Measurements from ENCODE around the gene CERS5. TPM values are rescaled to one million over a fixed set of nuclear protein-coding genes. Genes with fewer than 3 reads are reported as not detected.

CERS5 gene
- total and polyA plus RNA-seq, 5 experiments from 2014 or later: 31.0 to 55.7 (median 45.0) TPM

- POLR2A ChIA-PET: interaction anchor here (0.6 to 0.7 kb wide), 3 partner anchors 14 to 32 kb away, joined by 3 to 4 read pairs (median 3); no protein-coding TSS in a partner anchor
- Mint-ChIP-seq H3K36me3 (no peaks in the 10 kb centered on the region), H3K4me1 (peaks cover 5 to 24% (median 15%) of the 10 kb centered on the region in 4 donors), H3K4me3 (no peak overlapping the region), H3K27me3 (peaks cover 0 to 9% (median 0%) of the 10 kb centered on the region in 5 donors), H3K27ac (no peak overlapping the region), H3K9me3 (no peaks in the 10 kb centered on the region)
- no peak for DNase-seq
- no peak for ATAC-seq
These were observed 59.5 kb downstream of the CERS5 start for GRCh38 chr12:50107416-50108268.

- H3K27me3 Mint-ChIP-seq: peaks cover 0 to 9% (median 0%) of the 10 kb centered on the region in 5 donors
- peak overlapping the region in 1 of 10 donors; percentile 4 for H3K4me3 Mint-ChIP-seq
- no peaks in the 10 kb centered on the region for H3K9me3 Mint-ChIP-seq
- ATAC-seq (no peak), DNase-seq (no peak)
- H3K4me1 Mint-ChIP-seq: peaks cover 5 to 20% (median 14%) of the 10 kb centered on the region in 4 donors
- POLR2A ChIA-PET: no interaction called here
- peaks cover 0 to under 1% (median 0%) of the 10 kb centered on the region in 3 donors for H3K36me3 Mint-ChIP-seq
- peak overlapping the region in 1 of 10 donors; percentile 7 for H3K27ac Mint-ChIP-seq
These were observed 60.3 kb downstream of the CERS5 start for GRCh38 chr12:50106907-50107306.

GRCh38 chr12:50105913-50106450, 61.2 kb downstream of the CERS5 start:
- DNase-seq (no peak), ATAC-seq (no peak)
- H3K27me3 Mint-ChIP-seq: peaks cover 0 to 9% (median 0%) of the 10 kb centered on the region in 5 donors
- POLR2A ChIA-PET: no interaction called here
- peak overlapping the region in 1 of 10 donors; percentile 82 for H3K27ac Mint-ChIP-seq
- H3K4me1 Mint-ChIP-seq: peaks cover 3 to 12% (median 8%) of the 10 kb centered on the region in 4 donors
- no peaks in the 10 kb centered on the region for H3K9me3 Mint-ChIP-seq
- peaks cover 0 to 10% (median 0%) of the 10 kb centered on the region in 3 donors for H3K36me3 Mint-ChIP-seq
- H3K4me3 Mint-ChIP-seq: no peak overlapping the region

GRCh38 chr12:50104417-50105366, 62.5 kb downstream of the CERS5 start:
- DNase-seq: no peak
- Mint-ChIP-seq H3K4me1 (peaks cover 0 to 6% (median 2%) of the 10 kb centered on the region in 4 donors), H3K27me3 (peaks cover 0 to 9% (median 0%) of the 10 kb centered on the region in 5 donors), H3K36me3 (peaks cover 0 to 22% (median under 1%) of the 10 kb centered on the region in 3 donors), H3K9me3 (no peaks in the 10 kb centered on the region), H3K27ac (peak overlapping the region in 1 of 10 donors; percentile 22), H3K4me3 (no peak overlapping the region)
- POLR2A ChIA-PET: interaction anchor here (0.9 to 1.8 kb wide), 2 partner anchors 15 to 20 kb away, joined by 3 to 4 read pairs; partner anchors contain the start of gene SMARCD1
- no peak for ATAC-seq

GRCh38 chr12:50103767-50104321, 63.3 kb downstream of the CERS5 start, which contains the start of gene GPD1:
Gene GPD1, plus strand, starts transcription at chr12:50104008. Its CDS starts 43 bp downstream, at chr12:50104051.
- DNase-seq (no peak), ATAC-seq (peak; percentile 63 to 70)
- H3K27ac Mint-ChIP-seq: peak within 1 kb of the TSS in 4 of 10 donors; percentile 38 to 76 (median 55)
- no peak within 1 kb of the TSS for H3K4me3 Mint-ChIP-seq
- H3K27me3 Mint-ChIP-seq: peaks cover 0 to 9% (median 0%) of the 10 kb centered on the region in 5 donors
- H3K9me3 Mint-ChIP-seq: no peaks in the 10 kb centered on the region
- H3K36me3 Mint-ChIP-seq: peaks cover 0 to 30% (median 5%) of the 10 kb centered on the region in 3 donors
- POLR2A ChIA-PET: interaction anchor here (0.6 to 2.1 kb wide), 6 partner anchors 8 to 210 kb away, joined by 3 to 8 read pairs (median 3); partner anchors contain the start of genes CERS5, COX14 and SMARCD1
- H3K4me1 Mint-ChIP-seq: peaks cover 0 to 6% (median 2%) of the 10 kb centered on the region in 4 donors

GRCh38 chr12:50103351-50103750, 63.8 kb downstream of the CERS5 start:
- ATAC-seq: no peak
- DNase-seq: no peak
- peaks cover 0 to 6% (median 2%) of the 10 kb centered on the region in 4 donors for H3K4me1 Mint-ChIP-seq
- peak overlapping the region in 3 of 10 donors; percentile 6 to 61 (median 33) for H3K27ac Mint-ChIP-seq
- POLR2A ChIA-PET: interaction anchor here (0.6 to 2.1 kb wide), 6 partner anchors 9 to 211 kb away, joined by 3 to 8 read pairs (median 3); partner anchors contain the start of genes CERS5, COX14 and SMARCD1
- H3K27me3 Mint-ChIP-seq: peaks cover 0 to 9% (median 0%) of the 10 kb centered on the region in 5 donors
- H3K4me3 Mint-ChIP-seq: no peak overlapping the region
- H3K9me3 Mint-ChIP-seq: no peaks in the 10 kb centered on the region
- H3K36me3 Mint-ChIP-seq: peaks cover 0 to 35% (median 5%) of the 10 kb centered on the region in 3 donors

- Mint-ChIP-seq H3K4me1 (peaks cover 0 to 6% (median under 1%) of the 10 kb centered on the region in 4 donors), H3K9me3 (no peaks in the 10 kb centered on the region), H3K27me3 (peaks cover 0 to 9% (median 0%) of the 10 kb centered on the region in 5 donors), H3K4me3 (no peak overlapping the region), H3K27ac (peak overlapping the region in 3 of 10 donors; percentile 49 to 76 (median 61)), H3K36me3 (peaks cover 0 to 41% (median 10%) of the 10 kb centered on the region in 3 donors)
- DNase-seq: no peak
- ATAC-seq: no peak
- POLR2A ChIA-PET: interaction anchor here (0.9 to 2.1 kb wide), 3 partner anchors 9 to 50 kb away, joined by 3 to 8 read pairs (median 4); partner anchors contain the start of gene COX14
These were observed 64.4 kb downstream of the CERS5 start for GRCh38 chr12:50102646-50103309.

- Mint-ChIP-seq H3K36me3 (peaks cover 0 to 47% (median 11%) of the 10 kb centered on the region in 3 donors), H3K9me3 (no peaks in the 10 kb centered on the region), H3K4me1 (peaks cover 0 to 6% (median under 1%) of the 10 kb centered on the region in 4 donors), H3K4me3 (no peak overlapping the region), H3K27ac (peak overlapping the region in 1 of 10 donors; percentile 27), H3K27me3 (peaks cover 0 to 9% (median 0%) of the 10 kb centered on the region in 5 donors)
- POLR2A ChIA-PET: interaction anchor here (2.1 kb wide), 1 partner anchor 10 kb away, joined by 8 read pairs; the partner anchor contains the start of gene COX14
- ATAC-seq (no peak), DNase-seq (no peak)
These were observed 65.0 kb downstream of the CERS5 start for GRCh38 chr12:50102131-50102531.

GRCh38 chr12:50101663-50102062, 65.5 kb downstream of the CERS5 start:
- DNase-seq (no peak), ATAC-seq (no peak)
- peaks cover 0 to 6% (median under 1%) of the 10 kb centered on the region in 4 donors for H3K4me1 Mint-ChIP-seq
- H3K4me3 Mint-ChIP-seq: no peak overlapping the region
- peaks cover 0 to 9% (median 0%) of the 10 kb centered on the region in 5 donors for H3K27me3 Mint-ChIP-seq
- no peaks in the 10 kb centered on the region for H3K9me3 Mint-ChIP-seq
- peaks cover 0 to 52% (median 15%) of the 10 kb centered on the region in 3 donors for H3K36me3 Mint-ChIP-seq
- H3K27ac Mint-ChIP-seq: peak overlapping the region in 2 of 10 donors; percentile 20 to 41
- POLR2A ChIA-PET: interaction anchor here (0.9 to 2.1 kb wide), 2 partner anchors 10 kb away, joined by 3 to 8 read pairs; partner anchors contain the start of gene COX14

GRCh38 chr12:50100561-50100960, 66.6 kb downstream of the CERS5 start:
- no peaks in the 10 kb centered on the region for H3K9me3 Mint-ChIP-seq
- ATAC-seq (no peak), DNase-seq (no peak)
- peaks cover 0 to 6% (median 1%) of the 10 kb centered on the region in 4 donors for H3K4me1 Mint-ChIP-seq
- POLR2A ChIA-PET: interaction anchor here (0.6 to 0.7 kb wide), 2 partner anchors 21 to 1059 kb away, joined by 3 read pairs; no protein-coding TSS in a partner anchor
- H3K27me3 Mint-ChIP-seq: peaks cover 0 to 2% (median 0%) of the 10 kb centered on the region in 5 donors
- H3K27ac Mint-ChIP-seq: peak overlapping the region in 2 of 10 donors; percentile 21 to 73
- no peak overlapping the region for H3K4me3 Mint-ChIP-seq
- peaks cover 9 to 63% (median 23%) of the 10 kb centered on the region in 3 donors for H3K36me3 Mint-ChIP-seq
